ENCODE data around the gene TMEM30B.

DNA sequence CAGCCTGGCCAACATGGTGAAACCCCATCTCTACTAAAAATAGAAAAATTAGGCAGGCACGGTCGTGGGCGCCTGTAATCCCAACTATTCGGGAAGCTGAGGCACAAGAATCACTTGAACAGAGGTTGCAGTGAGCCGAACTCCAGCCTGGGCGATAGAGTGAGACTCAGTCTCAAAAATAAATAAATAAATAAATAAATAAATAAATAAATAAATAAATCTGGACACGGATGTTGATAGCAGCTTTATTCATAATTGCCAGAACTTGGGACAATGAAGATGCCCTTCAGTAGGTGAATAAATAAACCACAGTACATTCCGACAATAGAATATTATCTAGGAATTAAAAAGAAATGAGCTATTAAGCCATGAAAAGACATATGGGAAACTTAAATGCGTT lies 31.1 kb downstream of the TMEM30B start:
- no peak for TF ChIP-seq RCOR1 (IDR thresholded peaks at IDR 0.05; ENCODE audit: insufficient replicate concordance, low read length)
- TF ChIP-seq CEBPB (IDR thresholded peaks at IDR 0.05; ENCODE audit: low read depth, low read length): no peak

All from IMR-90 (cell line).